ENCODE measurements around the gene RPUSD3.
A peak's percentile ranks its signal among the peaks of the same experiment; 100 is the strongest.

GRCh38 chr3:9793161-9793781, 50.5 kb downstream of the RPUSD3 start:
- TF ChIP-seq CTCF (IDR thresholded peaks at IDR 0.05 in 8 of 11, conservative IDR thresholded peaks at IDR 0.05 in 3 of 11) = peak in 1 of 11 experiments; percentile 3
- peak in 1 of 3 donors; percentile 64 for TF ChIP-seq POLR2A (IDR thresholded peaks at IDR 0.05)
- TF ChIP-seq POLR2AphosphoS5 (IDR thresholded peaks at IDR 0.05) = no peak

Data from spleen (tissue), 7 donors.